DND-41 (cell line): ENCODE data around the gene SEC16A.
A peak's percentile ranks its signal among the peaks of the same experiment; 100 is the strongest.

Source experiments
- ATAC-seq: fragments of 200-7000 bp; cut with Tn5 transposase; 3 replicates; pipeline ENCODE4 v1.9.1; 2021; ENCODE audit warnings: low read depth; ENCODE audit not compliant: insufficient read depth
- DNase-seq: peaks from one replicate; pipeline ENCODE4 v3.0.0-alpha.2; 2020
- H2AFZ ChIP-seq: 2 replicates; pipeline ENCODE4 v1.6.0; 2012; ENCODE audit warnings: low read depth, low read length
- H3K27ac ChIP-seq: 2 replicates; pipeline ENCODE4 v1.5.1; 2012; ENCODE audit warnings: low read length, inconsistent platforms
- H3K27me3 ChIP-seq: fragments of 200-600 bp; sonication (generic); 2 replicates; pipeline ENCODE4 v1.6.0; 2012; ENCODE audit warnings: low read length, mild to moderate bottlenecking, inconsistent platforms; ENCODE audit not compliant: insufficient read depth, poor library complexity
- H3K36me3 ChIP-seq: 2 replicates; pipeline ENCODE4 v1.5.1; 2012; ENCODE audit warnings: low read length, inconsistent platforms; ENCODE audit not compliant: insufficient read depth
- H3K4me1 ChIP-seq: 2 replicates; pipeline ENCODE4 v1.5.1; 2012; ENCODE audit warnings: mild to moderate bottlenecking, low read length; ENCODE audit not compliant: insufficient read depth
- H3K4me2 ChIP-seq: 2 replicates; pipeline ENCODE4 v1.6.0; 2012; ENCODE audit warnings: mild to moderate bottlenecking, moderate library complexity, low read length, inconsistent platforms; ENCODE audit not compliant: insufficient read depth
- H3K4me3 ChIP-seq, 2 experiments: fragments of 200-600 bp in 1 of 2; shearing (Covaris generic) in 1 of 2; 2 replicates each; pipeline ENCODE4 v1.5.1; 2012 to 2016; ENCODE audit warnings: inconsistent platforms in 2 of 2, low read length in 2 of 2, mild to moderate bottlenecking in 2 of 2, low read depth in 1 of 2, moderate library complexity in 1 of 2
- H3K79me2 ChIP-seq: 2 replicates; pipeline ENCODE4 v1.6.0; 2012; ENCODE audit warnings: low read length, inconsistent platforms; ENCODE audit not compliant: insufficient read depth
- H3K9ac ChIP-seq: 2 replicates; pipeline ENCODE4 v1.6.0; 2012; ENCODE audit warnings: low read depth, mild to moderate bottlenecking, inconsistent platforms, low read length, moderate library complexity
- H3K9me3 ChIP-seq: 2 replicates; pipeline ENCODE4 v1.5.1; 2012; ENCODE audit warnings: low read length, moderate library complexity, mild to moderate bottlenecking, inconsistent platforms; ENCODE audit not compliant: insufficient read depth, severe bottlenecking
- H4K20me1 ChIP-seq: 2 replicates; pipeline ENCODE4 v1.6.0; 2012; ENCODE audit warnings: low read length; ENCODE audit not compliant: insufficient read depth
- EZH2 ChIP-seq: IDR thresholded peaks from 3 replicates; pipeline ENCODE4 v1.6.1; 2012; ENCODE audit warnings: borderline replicate concordance, low read depth, mild to moderate bottlenecking, moderate library complexity, low read length, inconsistent platforms; ENCODE audit not compliant: severe bottlenecking
- TF ChIP-seq, protein P1 (sequence below): IDR thresholded peaks from 2 replicates; pipeline ENCODE4 v1.5.1; 2012; ENCODE audit warnings: borderline replicate concordance, low read length, moderate library complexity, mild to moderate bottlenecking; ENCODE audit not compliant: poor library complexity, severe bottlenecking; ENCODE audit errors: extremely low read depth

Gene SEC16A

DNA sequence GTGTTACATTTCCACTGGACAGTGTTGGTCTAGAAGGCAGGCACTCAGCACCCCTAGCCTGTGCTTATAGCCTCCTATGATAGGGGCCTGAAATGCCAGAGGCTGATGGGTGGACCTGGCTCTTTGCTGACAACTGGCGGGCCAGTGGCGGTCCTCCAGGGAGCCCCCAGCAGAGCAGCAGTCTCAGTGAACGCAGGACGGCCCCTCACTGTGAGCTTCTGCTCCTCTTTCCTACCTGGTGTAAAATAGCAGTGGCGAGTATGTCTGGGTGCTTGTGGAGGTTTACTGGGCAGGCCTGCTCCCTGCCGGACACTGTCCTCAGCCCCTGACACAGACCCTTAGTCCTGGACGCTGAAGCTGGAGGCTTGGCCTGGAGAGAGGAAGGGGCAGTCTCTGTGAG lies 3.3 kb upstream of the SEC16A start:
- H3K27ac ChIP-seq, result no peak overlapping the region
- H2AFZ ChIP-seq, result no peak overlapping the region
- TF ChIP-seq EZH2, result no peak
- TF ChIP-seq, protein P1, sequence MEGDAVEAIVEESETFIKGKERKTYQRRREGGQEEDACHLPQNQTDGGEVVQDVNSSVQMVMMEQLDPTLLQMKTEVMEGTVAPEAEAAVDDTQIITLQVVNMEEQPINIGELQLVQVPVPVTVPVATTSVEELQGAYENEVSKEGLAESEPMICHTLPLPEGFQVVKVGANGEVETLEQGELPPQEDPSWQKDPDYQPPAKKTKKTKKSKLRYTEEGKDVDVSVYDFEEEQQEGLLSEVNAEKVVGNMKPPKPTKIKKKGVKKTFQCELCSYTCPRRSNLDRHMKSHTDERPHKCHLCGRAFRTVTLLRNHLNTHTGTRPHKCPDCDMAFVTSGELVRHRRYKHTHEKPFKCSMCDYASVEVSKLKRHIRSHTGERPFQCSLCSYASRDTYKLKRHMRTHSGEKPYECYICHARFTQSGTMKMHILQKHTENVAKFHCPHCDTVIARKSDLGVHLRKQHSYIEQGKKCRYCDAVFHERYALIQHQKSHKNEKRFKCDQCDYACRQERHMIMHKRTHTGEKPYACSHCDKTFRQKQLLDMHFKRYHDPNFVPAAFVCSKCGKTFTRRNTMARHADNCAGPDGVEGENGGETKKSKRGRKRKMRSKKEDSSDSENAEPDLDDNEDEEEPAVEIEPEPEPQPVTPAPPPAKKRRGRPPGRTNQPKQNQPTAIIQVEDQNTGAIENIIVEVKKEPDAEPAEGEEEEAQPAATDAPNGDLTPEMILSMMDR, result no peak
- DNase-seq, result no peak
- peaks cover 32% of the 10 kb centered on the region for H3K4me1 ChIP-seq
- H4K20me1 ChIP-seq, result peaks cover 29% of the 10 kb centered on the region
- H3K4me2 ChIP-seq, result no peak overlapping the region
- H3K9me3 ChIP-seq, result no peaks in the 10 kb centered on the region
- H3K27me3 ChIP-seq, result no peaks in the 10 kb centered on the region
- ATAC-seq, result no peak
- no peak overlapping the region for H3K9ac ChIP-seq
- no peaks in the 10 kb centered on the region; the same call in 1 of the 2 replicates for H3K36me3 ChIP-seq
- H3K79me2 ChIP-seq, result peaks cover 20% of the 10 kb centered on the region
- H3K4me3 ChIP-seq, result no peak overlapping the region

DNA sequence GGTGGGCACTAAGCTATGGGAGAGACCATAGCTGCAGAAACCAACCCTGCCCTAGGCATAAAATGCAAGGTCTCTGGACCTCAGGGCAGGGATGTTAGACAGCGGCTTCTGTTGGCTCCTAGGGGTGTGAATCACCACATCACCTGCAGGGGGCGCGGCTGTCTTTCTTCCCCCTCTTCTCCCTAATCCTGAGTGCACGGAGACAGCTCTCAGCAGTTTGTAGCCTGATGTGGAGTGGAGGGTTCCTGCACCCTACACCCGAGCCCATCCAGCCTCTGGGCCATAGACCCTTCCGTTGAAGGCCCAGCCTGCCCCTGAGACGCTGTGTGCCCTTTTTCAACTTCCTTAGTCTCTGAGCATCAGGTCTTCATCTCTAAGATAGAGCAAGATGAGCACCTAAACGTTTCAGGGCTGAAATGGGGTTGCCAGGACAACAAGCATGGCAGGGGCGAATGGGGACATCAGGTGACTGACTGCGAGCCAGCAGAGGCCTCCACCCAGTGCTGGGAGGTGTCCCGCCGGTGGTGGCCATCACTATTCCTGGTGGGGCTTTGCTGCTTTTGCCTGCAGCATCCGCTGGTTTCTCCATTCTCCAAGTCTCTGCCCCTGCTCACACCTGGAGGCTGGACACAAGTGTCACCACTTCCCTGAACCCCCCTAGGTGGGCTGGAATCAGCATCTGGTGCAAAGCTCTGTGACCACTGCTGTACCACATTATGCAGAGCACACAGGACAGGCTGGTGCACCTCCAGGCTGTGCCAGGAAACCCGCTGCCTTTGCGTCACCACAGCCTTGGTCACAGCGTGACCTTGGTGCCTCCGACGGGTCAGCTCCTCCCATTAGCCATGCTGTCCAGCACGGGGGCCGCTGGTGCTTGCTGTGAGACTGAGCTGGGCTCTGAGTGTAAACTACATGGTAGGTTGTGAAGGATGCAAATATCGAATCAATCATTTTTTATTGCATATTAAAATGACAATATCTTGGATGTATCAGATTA lies 2.5 kb upstream of the SEC16A start:
- peak overlapping the region; percentile 93 for H3K4me2 ChIP-seq

DNA sequence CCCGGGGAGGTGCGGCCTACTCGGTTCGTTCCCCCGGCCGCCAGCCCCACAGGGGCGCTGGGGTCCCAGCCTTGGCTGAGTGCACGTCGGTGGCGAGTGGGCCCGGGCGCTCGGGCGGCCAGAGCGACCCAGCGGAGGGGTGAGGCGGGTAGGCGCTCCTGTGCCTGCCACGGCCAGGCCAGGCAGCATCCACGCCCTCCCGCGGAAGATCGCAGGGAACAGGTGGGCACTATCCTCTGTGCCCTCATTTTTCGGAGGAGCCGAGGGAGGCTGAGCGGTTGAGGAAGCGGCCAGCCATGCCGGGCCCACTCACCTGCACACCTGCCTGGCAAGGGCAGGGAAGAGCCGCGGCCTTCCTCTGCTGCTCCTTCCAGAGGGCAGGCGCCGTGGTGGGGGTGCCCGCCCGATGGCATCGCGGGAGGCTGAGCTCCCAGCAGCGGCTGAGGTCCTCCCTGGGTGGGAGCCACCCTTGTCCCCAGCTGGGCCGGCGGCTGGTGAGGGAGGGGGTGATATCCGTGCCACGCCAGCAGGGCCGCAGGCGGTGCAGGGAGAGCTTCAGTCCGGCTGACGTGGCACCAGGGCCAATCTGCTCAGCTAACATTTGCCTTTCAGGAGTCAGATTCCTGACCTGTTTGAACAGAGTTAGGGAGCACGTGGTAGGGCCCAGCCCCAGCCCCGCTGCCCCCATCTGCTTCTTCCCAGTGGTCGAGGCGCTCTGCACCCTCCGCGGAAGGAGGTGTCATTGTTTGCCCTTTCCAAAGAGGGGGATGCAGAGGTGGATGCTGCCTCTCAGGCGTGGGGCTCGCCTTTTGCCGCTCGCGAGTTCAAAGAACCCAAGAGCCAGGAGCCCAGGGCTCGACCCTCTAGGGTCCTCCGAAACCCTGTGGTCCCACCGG lies 1.6 kb upstream of the SEC16A start:
- no peak for DNase-seq
- ATAC-seq, result no peak
- H2AFZ ChIP-seq, result 0 out of 2 replicates have a peak overlapping the region, but pooled peaks have one; percentile 92
- peaks cover 8% of the 10 kb centered on the region for H3K36me3 ChIP-seq
- H3K27ac ChIP-seq, result peak overlapping the region; percentile 100; the same call in 1 of the 2 replicates
- peaks cover 40% of the 10 kb centered on the region for H4K20me1 ChIP-seq
- H3K4me3 ChIP-seq, result peak overlapping the region; percentile 39 to 67; a peak in 3 of 4 replicates
- H3K27me3 ChIP-seq, result no peaks in the 10 kb centered on the region
- no peak for TF ChIP-seq EZH2
- TF ChIP-seq, protein P1, result no peak
- peak overlapping the region; percentile 93 for H3K9ac ChIP-seq
- H3K4me2 ChIP-seq, result peak overlapping the region; percentile 93
- H3K9me3 ChIP-seq, result no peaks in the 10 kb centered on the region
- H3K4me1 ChIP-seq, result peaks cover 39% of the 10 kb centered on the region
- H3K79me2 ChIP-seq, result peaks cover 36% of the 10 kb centered on the region

More for the DNA sequence above, 2.5 kb upstream of the SEC16A start:
- H3K36me3 ChIP-seq, result no peaks in the 10 kb centered on the region; the same call in 1 of the 2 replicates
- peaks cover 31% of the 10 kb centered on the region for H4K20me1 ChIP-seq
- H3K4me1 ChIP-seq, result peaks cover 35% of the 10 kb centered on the region
- H3K9me3 ChIP-seq, result no peaks in the 10 kb centered on the region
- peaks cover 27% of the 10 kb centered on the region for H3K79me2 ChIP-seq
- peak overlapping the region; percentile 93; the same call in 1 of the 2 replicates for H3K9ac ChIP-seq
- no peaks in the 10 kb centered on the region for H3K27me3 ChIP-seq
- DNase-seq (peak; percentile 83), ATAC-seq (peak; percentile 51)
- H2AFZ ChIP-seq, result no peak overlapping the region
- H3K4me3 ChIP-seq, result no peak overlapping the region
- H3K27ac ChIP-seq, result 0 out of 2 replicates have a peak overlapping the region, but pooled peaks have one; percentile 25
- TF ChIP-seq, protein P1, result peak; percentile 91
- TF ChIP-seq EZH2, result no peak
